SK-N-SH (cell line): ENCODE results near the gene SUPT4H1. TPM values are rescaled to one million over a fixed set of nuclear protein-coding genes. Genes with fewer than 3 reads are reported as not detected.

Source experiments
- CTCF ChIA-PET: fragments of 300-600, 350-600 bp; formaldehyde crosslinking; extraction: SDS; loops from one replicate; lab custom pipeline; 2021; lab: Yijun Ruan, JAX
- POLR2A ChIA-PET: fragments of 350-600 bp; sonication (Branson Sonifier 250); formaldehyde crosslinking; extraction: SDS; loops from one replicate; lab custom pipeline; 2020; ENCODE audit warnings: antibody characterized with exemption, inconsistent platforms; lab: Yijun Ruan, JAX
- DNase-seq: peaks from one replicate; pipeline ENCODE4 v3.0.0; 2012
- H2AFZ ChIP-seq: fragments of 200-600 bp; sonication (generic); 2 replicates; pipeline ENCODE4 v1.8.1; 2016; ENCODE audit warnings: antibody characterized with exemption, mild to moderate bottlenecking, low read depth
- H3F3A ChIP-seq: fragments of 200-600 bp; sonication (generic); replicated peaks from 2 replicates; pipeline ENCODE3; 2016; ENCODE audit warnings: antibody characterized with exemption, mild to moderate bottlenecking; ENCODE audit not compliant: insufficient read depth
- H3K27ac ChIP-seq, 2 experiments: fragments of 200-500 bp in 1 of 2; fragments of 200-600 bp in 1 of 2; sonication (Bioruptor generic) in 1 of 2; sonication (generic), shearing (Covaris generic) in 1 of 2; 2 replicates each; pipeline versions ENCODE4 v1.5.1 to v1.6.1; 2014 to 2016; ENCODE audit warnings: low read depth in 2 of 2, inconsistent platforms in 1 of 2, low read length in 1 of 2, mild to moderate bottlenecking in 1 of 2, mixed read lengths in 1 of 2
- H3K27me3 ChIP-seq: fragments of 200-600 bp; sonication (generic), shearing (Covaris generic); 2 replicates; pipeline ENCODE4 v1.6.1; 2016; ENCODE audit warnings: mixed run types; ENCODE audit not compliant: insufficient read depth
- H3K36me3 ChIP-seq, 2 experiments: fragments of 200-500 bp in 1 of 2; fragments of 200-600 bp in 1 of 2; sonication (Bioruptor generic) in 1 of 2; sonication (generic) in 1 of 2; replicated peaks in 1 of 2; 2 replicates each; pipeline versions ENCODE3 to v1.5.1; 2014 to 2016; ENCODE audit warnings: low read length in 1 of 2, mild to moderate bottlenecking in 1 of 2; ENCODE audit not compliant: insufficient read depth in 2 of 2, control insufficient read depth in 1 of 2
- H3K4me1 ChIP-seq, 2 experiments: fragments of 200-500 bp in 1 of 2; fragments of 200-600 bp in 1 of 2; sonication (Bioruptor generic) in 1 of 2; sonication (generic), shearing (Covaris generic) in 1 of 2; 2 replicates each; pipeline versions ENCODE4 v1.5.1 to v1.6.1; 2014 to 2016; ENCODE audit warnings: low read depth in 1 of 2, low read length in 1 of 2, mixed run types in 1 of 2; ENCODE audit not compliant: insufficient read depth in 2 of 2, control insufficient read depth in 1 of 2
- H3K4me2 ChIP-seq: fragments of 200-600 bp; sonication (generic), shearing (Covaris generic); 2 replicates; pipeline ENCODE4 v1.6.1; 2017; ENCODE audit warnings: mixed run types
- H3K4me3 ChIP-seq, 2 experiments: fragments of 200-500 bp in 1 of 2; fragments of 200-600 bp in 1 of 2; sonication (Bioruptor generic) in 1 of 2; sonication (generic), shearing (Covaris generic) in 1 of 2; 2 replicates each; pipeline versions ENCODE4 v1.5.1 to v1.8.1; 2014 to 2016; ENCODE audit warnings: low read depth in 2 of 2, inconsistent platforms in 1 of 2, low read length in 1 of 2, mild to moderate bottlenecking in 1 of 2, mixed read lengths in 1 of 2, moderate library complexity in 1 of 2
- H3K79me2 ChIP-seq: fragments of 200-600 bp; sonication (generic); 2 replicates; pipeline ENCODE4 v1.8.1; 2017; ENCODE audit warnings: mild to moderate bottlenecking; ENCODE audit not compliant: insufficient read depth
- H3K9ac ChIP-seq: fragments of 200-600 bp; sonication (generic); 2 replicates; pipeline ENCODE4 v1.6.1; 2017; ENCODE audit warnings: mixed run types
- H3K9me2 ChIP-seq: fragments of 200-600 bp; sonication (generic); 2 replicates; pipeline ENCODE4 v1.6.1; 2017; ENCODE audit warnings: mixed run types
- H3K9me3 ChIP-seq: fragments of 200-600 bp; sonication (generic); 2 replicates; pipeline ENCODE4 v1.6.1; 2017; ENCODE audit warnings: mixed run types, mild to moderate bottlenecking, moderate library complexity
- H4K20me1 ChIP-seq: fragments of 200-600 bp; sonication (generic); 2 replicates; pipeline ENCODE4 v1.6.1; 2017; ENCODE audit warnings: mild to moderate bottlenecking, mixed run types; ENCODE audit not compliant: insufficient read depth
- CHD2 ChIP-seq: fragments of 150-350 bp; IDR thresholded peaks from 2 replicates; pipeline ENCODE4 v1.6.1; 2018; ENCODE audit warnings: low read length; ENCODE audit not compliant: partially characterized antibody
- ELF1 ChIP-seq: IDR thresholded peaks from 2 replicates; pipeline ENCODE4 v1.4.0; 2012
- EP300 ChIP-seq, 2 experiments: IDR thresholded peaks; 2 replicates each; pipeline versions ENCODE4 v1.4.0 to v1.6.1; 2012; ENCODE audit warnings: borderline replicate concordance in 1 of 2, low read depth in 1 of 2, low read length in 1 of 2
- FOSL2 ChIP-seq: IDR thresholded peaks from 2 replicates; pipeline ENCODE4 v1.4.0; 2012; ENCODE audit warnings: low read depth, mild to moderate bottlenecking, moderate library complexity, borderline replicate concordance
- FOXM1 ChIP-seq: IDR thresholded peaks from 2 replicates; pipeline ENCODE4 v1.4.0; 2012; ENCODE audit warnings: low read depth, mild to moderate bottlenecking
- GATA2 ChIP-seq: sonication (generic); formaldehyde crosslinking; IDR thresholded peaks from 2 replicates; pipeline ENCODE4 v1.5.0; 2020; ENCODE audit warnings: mild to moderate bottlenecking, missing genetic modification reagents
- JUND ChIP-seq: IDR thresholded peaks from 2 replicates; pipeline ENCODE4 v1.4.0; 2012
- MEF2A ChIP-seq: IDR thresholded peaks from 2 replicates; pipeline ENCODE4 v1.4.0; 2012; ENCODE audit warnings: low read depth, borderline replicate concordance
- MXI1 ChIP-seq: IDR thresholded peaks from 2 replicates; pipeline ENCODE4 v1.6.1; 2012; ENCODE audit warnings: mild to moderate bottlenecking, low read depth, low read length, improper control_type of control experiment
- TAF1 ChIP-seq: IDR thresholded peaks from 2 replicates; pipeline ENCODE4 v1.6.1; 2012; ENCODE audit warnings: low read depth, mild to moderate bottlenecking, low read length, moderate library complexity, borderline replicate concordance
- TEAD4 ChIP-seq: IDR thresholded peaks from 2 replicates; pipeline ENCODE4 v1.4.0; 2012; ENCODE audit warnings: mild to moderate bottlenecking, borderline replicate concordance; ENCODE audit not compliant: insufficient read depth
- WGBS: methylation state at CpG from one replicate; pipeline ENCODE4 v1.1.6; 2017; ENCODE audit warnings: low lambda C conversion rate; 5-methylcytosine and 5-hydroxymethylcytosine counted together
- polyA plus RNA-seq, 3 experiments: library from polyadenylated mRNA; depleted of rRNA; stranded (reverse); fragments of >200 nt; gene quantifications; 2 replicates each; pipeline ENCODE4 v1.2.3, GENCODE V29; 2012
- TF ChIP-seq, protein P1 (sequence below): fragments of 150-350 bp; IDR thresholded peaks from 2 replicates; pipeline ENCODE4 v1.6.1; 2016; ENCODE audit warnings: mild to moderate bottlenecking, low read depth, low read length
- TF ChIP-seq, protein P2 (sequence below): fragments of 150-350 bp; IDR thresholded peaks from 2 replicates; pipeline ENCODE4 v1.6.1; 2017; ENCODE audit warnings: antibody characterized with exemption, low read length, low read depth, borderline replicate concordance
- TF ChIP-seq, protein P3 (sequence below): IDR thresholded peaks from 2 replicates; pipeline ENCODE4 v1.6.1; 2012; ENCODE audit warnings: mild to moderate bottlenecking, low read depth, low read length, moderate library complexity
- TF ChIP-seq, protein P4 (sequence below): IDR thresholded peaks from 2 replicates; pipeline ENCODE4 v1.4.0; 2012; ENCODE audit warnings: low read depth, borderline replicate concordance

SUPT4H1 gene
- polyA plus RNA-seq, 1 of the 3 experiments (the other 2 are of a cell fraction), result 165 TPM

DNA sequence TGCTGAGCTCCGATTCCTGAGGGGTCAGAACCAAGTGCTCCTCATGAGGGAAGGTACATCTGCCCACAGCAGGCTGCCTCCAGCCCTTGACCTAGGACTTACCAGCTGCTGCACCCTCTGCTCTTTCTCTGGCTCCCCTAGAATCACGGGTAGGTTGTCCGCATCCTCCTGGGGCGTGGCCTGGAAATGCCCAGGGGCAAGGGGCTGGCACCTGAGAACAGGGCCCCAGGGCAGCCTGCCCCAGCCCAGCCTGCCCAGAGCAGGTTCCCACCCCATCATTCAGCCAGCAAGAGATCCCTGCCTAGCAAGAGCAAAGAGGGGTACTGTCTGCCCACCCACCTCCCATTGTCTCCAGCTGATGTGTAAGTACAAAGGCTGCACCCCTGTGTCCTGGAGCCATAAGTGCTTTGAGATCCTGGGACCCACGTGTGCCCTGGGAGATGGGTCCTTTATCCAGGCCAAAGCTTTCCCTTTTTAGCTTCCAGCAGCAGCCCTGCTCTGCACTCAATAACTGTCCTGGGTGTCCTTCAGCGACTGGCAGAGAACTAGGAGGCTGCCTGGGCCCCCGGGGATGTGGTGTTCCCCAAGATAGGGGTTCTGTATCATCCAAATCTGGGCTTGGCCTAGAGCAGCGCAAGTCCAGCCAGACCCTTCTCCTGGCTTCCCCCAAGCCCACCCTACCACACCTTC, 28.5 kb downstream of the SUPT4H1 start:
- no peak overlapping the region for H2AFZ ChIP-seq
- no peak for DNase-seq
- no peak overlapping the region; the same call in 1 of the 2 replicates for H3K4me2 ChIP-seq
- CTCF ChIA-PET, result interaction anchor here (0.6 to 3.9 kb wide), 6 partner anchors 14 to 93 kb away, joined by 3 to 21 read pairs (median 4); partner anchors contain the start of gene RNF43
- TF ChIP-seq MEF2A, result no peak
- no peaks in the 10 kb centered on the region for H3K36me3 ChIP-seq
- no peaks in the 10 kb centered on the region for H3K9me3 ChIP-seq
- no peaks in the 10 kb centered on the region for H3K9me2 ChIP-seq
- H3F3A ChIP-seq, result no peaks in the 10 kb centered on the region
- H3K27me3 ChIP-seq, result peaks cover 21% of the 10 kb centered on the region; the same call in 1 of the 2 replicates
- no peak overlapping the region for H3K9ac ChIP-seq
- POLR2A ChIA-PET, result interaction anchor here (1.2 to 5.8 kb wide), 4 partner anchors 9 to 241 kb away, joined by 3 to 57 read pairs (median 4); partner anchors contain the start of gene SUPT4H1
- H3K27ac ChIP-seq, result peak overlapping the region in 1 of 2 experiments; percentile 56; a peak in 1 of 4 replicates
- peaks cover 0 to 29% of the 10 kb centered on the region in 2 experiments; a peak in 1 of 4 replicates for H3K4me1 ChIP-seq
- WGBS, result 79% methylated on average over 8 of the region's 8 CpGs
- H4K20me1 ChIP-seq, result no peaks in the 10 kb centered on the region
- peak overlapping the region in 1 of 2 experiments; percentile 53; a peak in 2 of 4 replicates for H3K4me3 ChIP-seq
- H3K79me2 ChIP-seq, result no peaks in the 10 kb centered on the region

DNA sequence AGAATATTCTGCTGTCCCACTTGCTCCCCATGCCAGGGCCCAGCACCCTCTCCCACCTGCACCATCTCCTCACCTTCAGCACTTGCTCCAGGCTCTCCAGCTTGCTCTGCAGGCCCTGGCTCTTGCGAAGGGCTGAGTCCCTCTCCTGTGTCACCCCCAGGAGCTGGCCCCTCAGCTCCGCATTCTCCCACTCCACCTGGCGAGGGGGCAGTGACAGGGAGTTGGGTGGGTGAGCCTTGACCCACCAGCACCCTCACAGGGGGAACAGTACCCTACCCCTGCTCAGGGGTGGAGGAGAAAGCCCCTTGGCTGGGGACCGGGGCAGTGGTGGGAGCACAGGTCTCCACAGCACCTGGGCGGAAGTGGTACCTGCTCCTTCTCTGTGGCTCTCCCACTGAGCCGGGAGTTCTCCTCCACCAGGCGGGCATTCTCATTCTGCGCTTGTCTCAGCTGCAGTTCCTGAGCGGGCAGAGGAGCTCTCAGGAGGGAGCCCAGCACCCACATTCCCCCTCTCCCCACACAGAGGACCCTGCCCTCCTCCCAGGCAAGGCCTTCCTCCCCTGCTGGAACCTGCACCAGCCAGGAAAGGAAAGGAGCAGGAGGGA, 29.3 kb downstream of the SUPT4H1 start:
- no peak overlapping the region for H3K27ac ChIP-seq
- ChIA-PET CTCF (interaction anchor here (1.2 to 3.9 kb wide), 4 partner anchors 10 to 94 kb away, joined by 3 to 21 read pairs (median 10); partner anchors contain the start of gene RNF43), POLR2A (interaction anchor here (1.2 to 5.8 kb wide), 4 partner anchors 8 to 240 kb away, joined by 3 to 57 read pairs (median 4); partner anchors contain the start of gene SUPT4H1)
- no peak overlapping the region for H2AFZ ChIP-seq
- no peaks in the 10 kb centered on the region for H3K9me2 ChIP-seq
- no peak overlapping the region for H3K9ac ChIP-seq
- no peaks in the 10 kb centered on the region for H3K9me3 ChIP-seq
- no peaks in the 10 kb centered on the region for H3K79me2 ChIP-seq
- peaks cover 0 to 24% of the 10 kb centered on the region in 2 experiments; a peak in 1 of 4 replicates for H3K4me1 ChIP-seq
- no peaks in the 10 kb centered on the region for H3K36me3 ChIP-seq
- peaks cover 21% of the 10 kb centered on the region; the same call in 1 of the 2 replicates for H3K27me3 ChIP-seq
- no peaks in the 10 kb centered on the region for H3F3A ChIP-seq
- H3K4me3 ChIP-seq, result no peak overlapping the region
- H3K4me2 ChIP-seq, result no peak overlapping the region
- WGBS, result 86% methylated on average over 9 of the region's 9 CpGs
- H4K20me1 ChIP-seq, result no peaks in the 10 kb centered on the region
- no peak for DNase-seq
- TF ChIP-seq, protein P1, sequence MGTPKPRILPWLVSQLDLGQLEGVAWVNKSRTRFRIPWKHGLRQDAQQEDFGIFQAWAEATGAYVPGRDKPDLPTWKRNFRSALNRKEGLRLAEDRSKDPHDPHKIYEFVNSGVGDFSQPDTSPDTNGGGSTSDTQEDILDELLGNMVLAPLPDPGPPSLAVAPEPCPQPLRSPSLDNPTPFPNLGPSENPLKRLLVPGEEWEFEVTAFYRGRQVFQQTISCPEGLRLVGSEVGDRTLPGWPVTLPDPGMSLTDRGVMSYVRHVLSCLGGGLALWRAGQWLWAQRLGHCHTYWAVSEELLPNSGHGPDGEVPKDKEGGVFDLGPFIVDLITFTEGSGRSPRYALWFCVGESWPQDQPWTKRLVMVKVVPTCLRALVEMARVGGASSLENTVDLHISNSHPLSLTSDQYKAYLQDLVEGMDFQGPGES, result no peak
- no peak for TF ChIP-seq JUND
- no peak for TF ChIP-seq GATA2 (CRISPR knock-in tag)
- TF ChIP-seq FOXM1, result no peak
- TF ChIP-seq, protein P2, sequence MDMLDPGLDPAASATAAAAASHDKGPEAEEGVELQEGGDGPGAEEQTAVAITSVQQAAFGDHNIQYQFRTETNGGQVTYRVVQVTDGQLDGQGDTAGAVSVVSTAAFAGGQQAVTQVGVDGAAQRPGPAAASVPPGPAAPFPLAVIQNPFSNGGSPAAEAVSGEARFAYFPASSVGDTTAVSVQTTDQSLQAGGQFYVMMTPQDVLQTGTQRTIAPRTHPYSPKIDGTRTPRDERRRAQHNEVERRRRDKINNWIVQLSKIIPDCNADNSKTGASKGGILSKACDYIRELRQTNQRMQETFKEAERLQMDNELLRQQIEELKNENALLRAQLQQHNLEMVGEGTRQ, result no peak
- TF ChIP-seq, protein P3, sequence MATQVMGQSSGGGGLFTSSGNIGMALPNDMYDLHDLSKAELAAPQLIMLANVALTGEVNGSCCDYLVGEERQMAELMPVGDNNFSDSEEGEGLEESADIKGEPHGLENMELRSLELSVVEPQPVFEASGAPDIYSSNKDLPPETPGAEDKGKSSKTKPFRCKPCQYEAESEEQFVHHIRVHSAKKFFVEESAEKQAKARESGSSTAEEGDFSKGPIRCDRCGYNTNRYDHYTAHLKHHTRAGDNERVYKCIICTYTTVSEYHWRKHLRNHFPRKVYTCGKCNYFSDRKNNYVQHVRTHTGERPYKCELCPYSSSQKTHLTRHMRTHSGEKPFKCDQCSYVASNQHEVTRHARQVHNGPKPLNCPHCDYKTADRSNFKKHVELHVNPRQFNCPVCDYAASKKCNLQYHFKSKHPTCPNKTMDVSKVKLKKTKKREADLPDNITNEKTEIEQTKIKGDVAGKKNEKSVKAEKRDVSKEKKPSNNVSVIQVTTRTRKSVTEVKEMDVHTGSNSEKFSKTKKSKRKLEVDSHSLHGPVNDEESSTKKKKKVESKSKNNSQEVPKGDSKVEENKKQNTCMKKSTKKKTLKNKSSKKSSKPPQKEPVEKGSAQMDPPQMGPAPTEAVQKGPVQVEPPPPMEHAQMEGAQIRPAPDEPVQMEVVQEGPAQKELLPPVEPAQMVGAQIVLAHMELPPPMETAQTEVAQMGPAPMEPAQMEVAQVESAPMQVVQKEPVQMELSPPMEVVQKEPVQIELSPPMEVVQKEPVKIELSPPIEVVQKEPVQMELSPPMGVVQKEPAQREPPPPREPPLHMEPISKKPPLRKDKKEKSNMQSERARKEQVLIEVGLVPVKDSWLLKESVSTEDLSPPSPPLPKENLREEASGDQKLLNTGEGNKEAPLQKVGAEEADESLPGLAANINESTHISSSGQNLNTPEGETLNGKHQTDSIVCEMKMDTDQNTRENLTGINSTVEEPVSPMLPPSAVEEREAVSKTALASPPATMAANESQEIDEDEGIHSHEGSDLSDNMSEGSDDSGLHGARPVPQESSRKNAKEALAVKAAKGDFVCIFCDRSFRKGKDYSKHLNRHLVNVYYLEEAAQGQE, result no peak
- no peak for TF ChIP-seq TEAD4
- no peak for TF ChIP-seq EP300 (IDR thresholded peaks at IDR 0.05; ENCODE audit: borderline replicate concordance in 1 of 2, low read depth in 1 of 2, low read length in 1 of 2)
- TF ChIP-seq MXI1, result no peak
- TF ChIP-seq TAF1, result no peak
- TF ChIP-seq CHD2, result no peak
- no peak for TF ChIP-seq FOSL2
- TF ChIP-seq, protein P4, sequence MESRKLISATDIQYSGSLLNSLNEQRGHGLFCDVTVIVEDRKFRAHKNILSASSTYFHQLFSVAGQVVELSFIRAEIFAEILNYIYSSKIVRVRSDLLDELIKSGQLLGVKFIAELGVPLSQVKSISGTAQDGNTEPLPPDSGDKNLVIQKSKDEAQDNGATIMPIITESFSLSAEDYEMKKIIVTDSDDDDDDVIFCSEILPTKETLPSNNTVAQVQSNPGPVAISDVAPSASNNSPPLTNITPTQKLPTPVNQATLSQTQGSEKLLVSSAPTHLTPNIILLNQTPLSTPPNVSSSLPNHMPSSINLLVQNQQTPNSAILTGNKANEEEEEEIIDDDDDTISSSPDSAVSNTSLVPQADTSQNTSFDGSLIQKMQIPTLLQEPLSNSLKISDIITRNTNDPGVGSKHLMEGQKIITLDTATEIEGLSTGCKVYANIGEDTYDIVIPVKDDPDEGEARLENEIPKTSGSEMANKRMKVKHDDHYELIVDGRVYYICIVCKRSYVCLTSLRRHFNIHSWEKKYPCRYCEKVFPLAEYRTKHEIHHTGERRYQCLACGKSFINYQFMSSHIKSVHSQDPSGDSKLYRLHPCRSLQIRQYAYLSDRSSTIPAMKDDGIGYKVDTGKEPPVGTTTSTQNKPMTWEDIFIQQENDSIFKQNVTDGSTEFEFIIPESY, result no peak
- no peak for TF ChIP-seq ELF1
